Measurements from ENCODE around the gene PLA2R1. TPM values are rescaled to one million over a fixed set of nuclear protein-coding genes. Genes with fewer than 3 reads are reported as not detected.

Gene PLA2R1
- total and polyA plus RNA-seq, 10 of the 15 experiments (the other 5 are each of a cell fraction or from before 2014, with no cell fraction given), result 0.01 to 0.05 (median 0.02) TPM; not detected in 6

- no peak for FAIRE-seq
- no peak overlapping the region for H3K27ac ChIP-seq (ENCODE audit: control insufficient read depth, insufficient read depth)
- H3K27me3 ChIP-seq (replicated peaks in 1 of 2; ENCODE audit: control insufficient read depth in 2 of 2, insufficient read depth in 2 of 2, low read length in 1 of 2), result no peaks in the 10 kb centered on the region
- no peak overlapping the region for H2AFZ ChIP-seq (ENCODE audit: control insufficient read depth, low read depth, low read length)
- H3K4me3 ChIP-seq, result no peak overlapping the region
- TF ChIP-seq WRNIP1 (IDR thresholded peaks at IDR 0.05; ENCODE audit: borderline replicate concordance, low read depth, low read length) (no peak), TBL1XR1 (IDR thresholded peaks at IDR 0.05; ENCODE audit: low read depth, low read length) (no peak), CUX1 (IDR thresholded peaks at IDR 0.05; ENCODE audit: insufficient replicate concordance, low read depth, low read length) (no peak), PML (IDR thresholded peaks at IDR 0.05; ENCODE audit: low read length) (no peak), GABPA (IDR thresholded peaks at IDR 0.05; ENCODE audit: low read depth) (no peak), HSF1 (IDR thresholded peaks at IDR 0.05; ENCODE audit: low read depth, low read length) (no peak), CEBPB (IDR thresholded peaks at IDR 0.05; ENCODE audit: borderline replicate concordance in 1 of 2, low read depth in 2 of 2, low read length in 2 of 2) (no peak), SUPT20H (IDR thresholded peaks at IDR 0.05; ENCODE audit: borderline replicate concordance, control insufficient read depth, low read depth, low read length) (no peak), RAD21 (IDR thresholded peaks at IDR 0.05; ENCODE audit: insufficient read depth, low read depth, low read length) (no peak), BCL3 (IDR thresholded peaks at IDR 0.05; ENCODE audit: borderline replicate concordance, insufficient read depth, low read depth, low read length, poor library complexity, severe bottlenecking) (no peak), MAX (IDR thresholded peaks at IDR 0.05; ENCODE audit: low read depth, low read length) (no peak), ZNF622 (IDR thresholded peaks at IDR 0.05) (no peak)
- POLR2A ChIA-PET, result no interaction called here
- H3K4me2 ChIP-seq (ENCODE audit: control insufficient read depth, insufficient read depth), result no peak overlapping the region
- RAD21 ChIA-PET (ENCODE audit: unreplicated experiment), result no interaction called here
- no peak for DNase-seq (ENCODE audit: low read depth, low spot score)
- no peaks in the 10 kb centered on the region for H3K36me3 ChIP-seq (ENCODE audit: control insufficient read depth in 2 of 2, insufficient read depth in 2 of 2, low read length in 1 of 2)
- no peaks in the 10 kb centered on the region for H3K4me1 ChIP-seq (ENCODE audit: control insufficient read depth, insufficient read depth, low read length)
- in situ Hi-C loops (cut with MboI) (no loop called here), intact Hi-C loops (cut with micrococcal nuclease; ENCODE audit: unreplicated experiment) (no loop called here)
- CTCF ChIA-PET, result no interaction called here
- no peaks in the 10 kb centered on the region for H4K20me1 ChIP-seq (ENCODE audit: control insufficient read depth, insufficient read depth)
- peak; percentile 22; the same call in 1 of the 3 replicates for ATAC-seq
- no peaks in the 10 kb centered on the region for H3K9me3 ChIP-seq (replicated peaks; ENCODE audit: control insufficient read depth, insufficient read depth, low read length)
- SMC1A ChIA-PET (ENCODE audit: uncharacterized antibody, unreplicated experiment), result no interaction called here
- H3K79me2 ChIP-seq (ENCODE audit: control insufficient read depth, insufficient read depth, low read length), result no peaks in the 10 kb centered on the region
- WGBS (ENCODE audit: insufficient coverage, insufficient replicate concordance, low lambda C conversion rate, missing lambda C conversion rate), result 19% methylated on average over 3 of the region's 3 CpGs
- BruUV-seq (replicated peaks), result no TSS peak
- no peak overlapping the region for H3K9ac ChIP-seq (ENCODE audit: control insufficient read depth, insufficient read depth, low read length)
Measured at GRCh38 chr2:159998961-159999360, 63.5 kb downstream of the PLA2R1 start.
